Heart left ventricle (tissue), 16 donors: ENCODE measurements around the gene GPBP1. TPM values are rescaled to one million over a fixed set of nuclear protein-coding genes. Genes with fewer than 3 reads are reported as not detected.

Source experiments
- ATAC-seq, 4 donors: fragments of 200-7000 bp; cut with Tn5 transposase; one replicate each; pipeline ENCODE4 v1.9.1; 2020 to 2022; ENCODE audit warnings: moderate library complexity in 4 of 4, mild to moderate bottlenecking in 3 of 4, moderate number of reproducible peaks in 1 of 4
- DNase-seq, 5 donors: peaks; one replicate each; pipeline ENCODE4 v3.0.0-alpha.2; 2020
- H3K27ac ChIP-seq, 12 donors: fragments of 200-600 bp; sonication (generic) in 4 of 12; one replicate each; pipeline versions ENCODE4 v1.5.0 to v1.8.0; 2016 to 2022; ENCODE audit warnings: mild to moderate bottlenecking in 2 of 12
- H3K27me3 ChIP-seq, 9 donors: fragments of 200-600 bp; sonication (generic) in 2 of 9; one replicate each; pipeline versions ENCODE4 v1.5.1 to v1.8.0; 2016 to 2022; ENCODE audit warnings: mild to moderate bottlenecking in 3 of 9
- H3K36me3 ChIP-seq, 9 donors: fragments of 200-600 bp; sonication (generic) in 2 of 9; one replicate each; pipeline versions ENCODE4 v1.5.0 to v1.8.0; 2018 to 2022; ENCODE audit warnings: mild to moderate bottlenecking in 2 of 9
- H3K4me1 ChIP-seq, 12 donors: fragments of 200-600 bp; sonication (generic) in 4 of 12; one replicate each; pipeline versions ENCODE4 v1.5.0 to v1.8.0; 2016 to 2022; ENCODE audit warnings: mild to moderate bottlenecking in 3 of 12
- H3K4me3 ChIP-seq, 12 donors: fragments of 200-600 bp; sonication (generic) in 4 of 12; one replicate each; pipeline versions ENCODE4 v1.5.0 to v1.8.0; 2017 to 2022; ENCODE audit warnings: mild to moderate bottlenecking in 9 of 12, moderate library complexity in 4 of 12
- H3K9me3 ChIP-seq, 12 donors: fragments of 200-600 bp; sonication (generic) in 4 of 12; one replicate each; pipeline versions ENCODE4 v1.5.0 to v1.8.0; 2016 to 2022; ENCODE audit warnings: mild to moderate bottlenecking in 1 of 12
- POLR2A ChIP-seq, 2 donors: fragments of 450-650 bp; IDR thresholded peaks; one replicate each; pipeline ENCODE4 v1.6.1; 2017; ENCODE audit warnings: antibody characterized with exemption in 2 of 2, mild to moderate bottlenecking in 2 of 2, moderate library complexity in 2 of 2
- WGBS, 4 donors: extraction: QIAGEN DNeasy Blood & Tissue Kit in 2 of 4; methylation state at CpG; one replicate each; pipeline versions ENCODE4 v1.1.5 to v1.1.7; 2013 to 2018; 5-methylcytosine and 5-hydroxymethylcytosine counted together
- intact Hi-C, 10 donors: fragments of 100-400 bp; cut with DNase I; formaldehyde crosslinking; loops; one replicate each; pipeline versions ENCODE4 v1.11.1 to v1.14.2; 2022
- polyA plus RNA-seq, 2 donors: library from polyadenylated mRNA; stranded (reverse); fragments of 200-250 nt; gene quantifications; one replicate each; pipeline ENCODE4 v1.2.3, GENCODE V29; 2013
- total RNA-seq, 9 donors: library from RNA; depleted of rRNA in 2 of 9; stranded (reverse); fragments of >200 nt in 2 of 9; fragmentation: NEBNext Ultra II Directional in 3 of 9; extraction: Animal tissue kit (Norgen Biotek cat#: 25700) in 3 of 9; gene quantifications; one replicate each; pipeline versions ENCODE4 v1.1.0 to v1.2.4, GENCODE V29; 2016 to 2023
- TF ChIP-seq, protein P1 (sequence below), 12 donors: fragments of 200-600 bp; sonication (generic) in 4 of 12; IDR thresholded peaks; one replicate each; pipeline versions ENCODE4 v1.5.0 to v1.8.0; 2018 to 2022; ENCODE audit warnings: antibody characterized with exemption in 12 of 12, mild to moderate bottlenecking in 5 of 12
- donor health status: ischemic (EF 13 %, LVEDD 7.1; RV severe dilation, severe dysfunction).
- donor health status: healthy with polysubstance abuse.
- donor health status: DM: no; HTN: yes; CAD: no.
- donor health status: DM: no; HTN: no; CAD: no.
- donor health status: ischemic (EF 25% LVEDD 6.9; RV normal size, moderate dysfunction).
- donor health status: ischemic (EF 25% LVEDD 5.7; RV mildly dilated, moderate dysfunction).
- donor health status: healthy.
- donor health status: DM: yes; HTN: yes; CAD: no.
- donor health status: ischemic (EF 35%, LVEDD 5.7; RV mildly dilated, moderate dysfunction).
- donor health status: nonischemic (EF 11% LVEDD 7.7; RV severe dilation, severe dysfunction).
- donor health status: DM: yes; HTN: yes; CAD: no.
- donor health status: PGD.
- donor health status: ischemic (EF 29% LVEDD 5.4; RV normal size, mild dysfunction).
- donor health status: nonischemic (EF 23%, LVEDD 6.1; RV moderate dilation, normal function).

The GPBP1 gene
- total and polyA plus RNA-seq, 11 donors, result 31.0 to 60.9 (median 49.5) TPM

DNA sequence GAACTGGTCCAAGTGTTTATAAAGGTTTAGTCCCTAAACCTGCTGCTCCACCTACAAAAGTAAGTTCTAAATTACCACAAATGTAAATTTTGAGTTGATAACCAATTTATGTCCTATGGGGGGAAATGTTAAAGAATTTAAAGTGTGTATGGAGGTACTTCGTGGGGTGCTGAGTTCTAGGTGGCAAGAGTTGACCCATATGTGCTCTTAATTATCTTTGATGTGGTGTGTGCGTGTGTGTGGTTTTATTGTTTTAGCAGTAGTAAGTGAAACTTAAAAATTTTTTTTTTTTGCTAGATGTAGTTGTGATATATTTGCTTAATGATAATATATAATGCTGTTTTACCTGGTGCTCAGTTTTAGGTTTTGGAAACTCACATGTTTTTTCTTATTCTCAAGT is 72.6 kb downstream of the GPBP1 start:
- no peak overlapping the region for H3K27ac ChIP-seq
- ATAC-seq, result no peak
- no peaks in the 10 kb centered on the region for H3K9me3 ChIP-seq
- H3K27me3 ChIP-seq, result no peaks in the 10 kb centered on the region
- peaks cover 0 to 11% (median 0%) of the 10 kb centered on the region in 12 donors for H3K4me1 ChIP-seq
- DNase-seq, result no peak
- WGBS, 4 donors, result 93 to 99% (median 96%) methylated on average over 2 of the region's 2 CpGs
- no peak for TF ChIP-seq POLR2A (IDR thresholded peaks at IDR 0.05)
- TF ChIP-seq, protein P1, sequence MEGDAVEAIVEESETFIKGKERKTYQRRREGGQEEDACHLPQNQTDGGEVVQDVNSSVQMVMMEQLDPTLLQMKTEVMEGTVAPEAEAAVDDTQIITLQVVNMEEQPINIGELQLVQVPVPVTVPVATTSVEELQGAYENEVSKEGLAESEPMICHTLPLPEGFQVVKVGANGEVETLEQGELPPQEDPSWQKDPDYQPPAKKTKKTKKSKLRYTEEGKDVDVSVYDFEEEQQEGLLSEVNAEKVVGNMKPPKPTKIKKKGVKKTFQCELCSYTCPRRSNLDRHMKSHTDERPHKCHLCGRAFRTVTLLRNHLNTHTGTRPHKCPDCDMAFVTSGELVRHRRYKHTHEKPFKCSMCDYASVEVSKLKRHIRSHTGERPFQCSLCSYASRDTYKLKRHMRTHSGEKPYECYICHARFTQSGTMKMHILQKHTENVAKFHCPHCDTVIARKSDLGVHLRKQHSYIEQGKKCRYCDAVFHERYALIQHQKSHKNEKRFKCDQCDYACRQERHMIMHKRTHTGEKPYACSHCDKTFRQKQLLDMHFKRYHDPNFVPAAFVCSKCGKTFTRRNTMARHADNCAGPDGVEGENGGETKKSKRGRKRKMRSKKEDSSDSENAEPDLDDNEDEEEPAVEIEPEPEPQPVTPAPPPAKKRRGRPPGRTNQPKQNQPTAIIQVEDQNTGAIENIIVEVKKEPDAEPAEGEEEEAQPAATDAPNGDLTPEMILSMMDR (IDR thresholded peaks at IDR 0.05), result no peak
- H3K36me3 ChIP-seq, result peaks cover 0 to 85% (median 55%) of the 10 kb centered on the region in 9 donors
- intact Hi-C loops, result no loop called here
- no peak overlapping the region for H3K4me3 ChIP-seq

DNA sequence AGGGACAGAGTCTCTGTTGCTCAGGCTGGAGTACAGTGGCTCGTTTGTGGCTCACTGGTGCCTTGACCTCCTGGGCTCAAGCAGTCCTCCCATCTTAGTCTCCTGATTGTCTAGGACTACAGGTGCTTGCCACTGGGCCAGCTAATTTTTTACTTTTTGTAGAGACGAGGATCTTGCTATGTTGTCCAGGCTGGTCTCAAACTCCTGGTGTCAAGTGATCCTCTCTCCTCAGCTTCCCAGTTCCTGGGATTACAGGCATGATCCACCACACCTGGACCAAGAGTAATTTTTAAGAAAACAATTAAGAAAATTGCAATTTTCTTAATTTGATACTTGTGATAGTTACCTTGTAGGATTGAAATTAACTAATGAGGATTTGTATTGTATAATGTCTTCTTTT is 73.9 kb downstream of the GPBP1 start:
- Histone ChIP-seq H3K36me3 (peaks cover 0 to 86% (median 66%) of the 10 kb centered on the region in 9 donors), H3K4me3 (no peak overlapping the region), H3K27me3 (no peaks in the 10 kb centered on the region), H3K27ac (no peak overlapping the region), H3K9me3 (no peaks in the 10 kb centered on the region), H3K4me1 (peaks cover 0 to 11% (median 0%) of the 10 kb centered on the region in 12 donors)
- WGBS, 4 donors, result 95 to 100% (median 97%) methylated on average over 2 of the region's 2 CpGs
- intact Hi-C loops, result no loop called here
- no peak for ATAC-seq
- TF ChIP-seq POLR2A (IDR thresholded peaks at IDR 0.05), result no peak
- TF ChIP-seq, protein P1 (IDR thresholded peaks at IDR 0.05), result no peak
- DNase-seq, result no peak

DNA sequence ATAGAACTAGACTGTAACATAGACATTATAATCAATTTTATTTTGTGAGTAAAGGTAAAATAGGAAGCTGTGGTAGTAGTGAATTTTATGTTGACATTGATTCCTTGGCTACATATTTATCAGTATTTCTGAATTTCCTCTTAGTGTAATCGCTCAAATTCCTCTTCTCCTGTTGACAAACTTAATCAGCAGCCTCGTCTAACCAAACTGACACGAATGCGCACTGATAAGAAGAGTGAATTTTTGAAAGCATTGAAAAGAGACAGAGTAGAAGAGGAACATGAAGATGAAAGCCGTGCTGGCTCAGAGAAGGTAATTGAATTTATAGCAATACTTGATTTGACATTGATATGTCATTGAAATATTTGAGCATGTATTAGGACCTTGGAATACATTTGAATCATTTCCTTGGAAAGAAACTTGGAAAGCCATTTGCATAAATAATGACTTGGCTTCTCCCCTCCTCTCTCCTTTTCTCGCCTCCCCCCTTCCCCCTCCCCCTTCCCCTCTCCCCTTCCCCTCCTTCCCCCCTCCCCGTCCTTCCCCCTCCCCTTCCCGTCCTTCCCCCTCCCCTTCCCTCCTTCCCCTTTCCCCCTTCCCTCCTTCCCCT is 75.5 kb downstream of the GPBP1 start:
- intact Hi-C loops, result no loop called here
- TF ChIP-seq, protein P1 (IDR thresholded peaks at IDR 0.05), result no peak
- no peak for TF ChIP-seq POLR2A (IDR thresholded peaks at IDR 0.05)

DNA sequence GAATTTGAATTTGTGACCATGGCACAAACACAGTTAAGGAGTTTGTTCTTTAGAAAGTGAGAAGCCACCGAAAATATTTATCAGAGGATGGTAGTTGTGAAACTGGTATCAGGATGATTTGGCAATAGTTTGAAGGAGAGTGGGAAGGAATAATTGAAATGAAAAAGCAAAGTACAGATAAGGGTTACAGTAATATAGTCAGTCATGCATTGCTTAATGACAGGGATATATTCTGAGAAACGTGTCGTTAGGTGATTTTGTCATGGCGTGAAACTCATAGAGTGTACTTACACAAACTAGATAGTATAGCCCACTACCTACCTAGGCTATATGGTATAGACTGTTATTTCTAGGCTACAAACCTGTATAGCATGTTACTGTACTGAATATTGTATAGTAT is 84.2 kb downstream of the GPBP1 start:
- DNase-seq, result no peak
- H3K4me1 ChIP-seq, result peaks cover 0 to 10% (median 0%) of the 10 kb centered on the region in 12 donors
- intact Hi-C loops, result no loop called here
- no peaks in the 10 kb centered on the region for H3K27me3 ChIP-seq
- no peak for TF ChIP-seq POLR2A (IDR thresholded peaks at IDR 0.05)
- TF ChIP-seq, protein P1 (IDR thresholded peaks at IDR 0.05), result no peak
- no peak overlapping the region for H3K4me3 ChIP-seq
- no peak overlapping the region for H3K27ac ChIP-seq
- no peak for ATAC-seq
- 70 to 77% (median 77%) methylated on average over 4 of the region's 4 CpGs for WGBS, 4 donors
- H3K9me3 ChIP-seq, result no peaks in the 10 kb centered on the region
- peaks cover 0 to 98% (median 79%) of the 10 kb centered on the region in 9 donors for H3K36me3 ChIP-seq

More for the DNA sequence above, 75.5 kb downstream of the GPBP1 start:
- DNase-seq, result no peak
- H3K4me3 ChIP-seq, result no peak overlapping the region
- peaks cover 0 to 91% (median 80%) of the 10 kb centered on the region in 9 donors for H3K36me3 ChIP-seq
- no peak overlapping the region for H3K27ac ChIP-seq
- 66 to 70% (median 66%) methylated on average over 8 of the region's 8 CpGs for WGBS, 4 donors
- peaks cover 0 to 4% (median 0%) of the 10 kb centered on the region in 12 donors for H3K4me1 ChIP-seq
- no peak for ATAC-seq
- H3K9me3 ChIP-seq, result no peaks in the 10 kb centered on the region
- H3K27me3 ChIP-seq, result no peaks in the 10 kb centered on the region
